ENCODE measurements around the gene TRERF1. TPM values are rescaled to one million over a fixed set of nuclear protein-coding genes. Genes with fewer than 3 reads are reported as not detected.

The TRERF1 gene
- total and polyA plus RNA-seq, 2 of the 8 experiments (the other 6 are each of a cell fraction or from before 2014, with no cell fraction given): 10.8 to 21.5 TPM

DNA sequence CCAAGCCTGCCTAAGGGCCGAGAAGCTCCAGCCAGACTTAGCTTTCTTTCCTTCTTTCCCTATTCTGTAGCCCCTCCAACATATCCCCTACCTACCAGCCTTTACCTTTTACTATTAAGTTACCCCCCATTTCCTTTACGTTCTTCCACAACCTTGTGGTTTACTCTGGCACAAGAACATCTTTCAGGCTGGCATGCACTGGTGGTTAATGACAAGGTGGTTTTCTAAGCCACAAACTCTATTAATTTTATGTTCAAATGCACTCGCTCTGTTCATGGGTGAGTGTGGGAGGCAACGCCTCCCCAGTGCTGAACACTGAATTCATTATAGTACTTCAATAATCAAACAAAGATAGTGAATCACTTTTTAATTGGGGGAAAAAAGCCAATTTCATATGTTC is 64.4 kb downstream of the TRERF1 start:
- Histone ChIP-seq H3K4me3 (ENCODE audit: extremely low read depth in 1 of 4, insufficient read depth in 2 of 4, low read depth in 3 of 4, low read length in 4 of 4) (no peak overlapping the region), H3K9me3 (ENCODE audit: insufficient read depth in 2 of 2, low read depth in 1 of 2, low read length in 1 of 2) (no peaks in the 10 kb centered on the region), H2BK20ac (ENCODE audit: low read length) (no peak overlapping the region), H3K4me2 (ENCODE audit: insufficient read depth in 1 of 2, low read depth in 2 of 2, low read length in 2 of 2) (no peak overlapping the region), H2AK5ac (ENCODE audit: low read depth, low read length) (no peak overlapping the region), H2BK120ac (replicated peaks; ENCODE audit: low read depth, low read length) (no peak overlapping the region), H2AFZ (ENCODE audit: low read length) (no peak overlapping the region), H3K4me1 (replicated peaks in 1 of 4; ENCODE audit: control insufficient read depth in 3 of 4, insufficient read depth in 4 of 4, low read length in 3 of 4) (peaks cover 1 to 8% (median 4%) of the 10 kb centered on the region in 4 experiments; a peak in 3 of 7 replicates), H3K56ac (replicated peaks; ENCODE audit: insufficient read length, low read depth, low read length) (no peak overlapping the region), H3K27ac (ENCODE audit: low read depth, low read length) (no peak overlapping the region), H3K18ac (ENCODE audit: extremely low read depth, low read length) (no peak overlapping the region), H3K79me1 (ENCODE audit: low read depth, low read length) (peaks cover 6% of the 10 kb centered on the region; the same call in 1 of the 2 replicates), H3K79me2 (ENCODE audit: control insufficient read depth in 1 of 2, insufficient read depth in 2 of 2, low read length in 2 of 2) (peaks cover 17 to 95% of the 10 kb centered on the region in 2 experiments), H3K9ac (replicated peaks in 1 of 4; ENCODE audit: extremely low read depth in 1 of 4, low read depth in 3 of 4, low read length in 3 of 4) (no peak overlapping the region), H2BK12ac (ENCODE audit: low read depth, low read length) (no peak overlapping the region), H3K14ac (ENCODE audit: insufficient read length) (no peak overlapping the region), H4K91ac (replicated peaks; ENCODE audit: insufficient read length, low read length) (no peak overlapping the region), H4K20me1 (replicated peaks in 1 of 2; ENCODE audit: control insufficient read depth in 1 of 2, insufficient read depth in 2 of 2, low read length in 2 of 2) (peaks cover 23 to 25% of the 10 kb centered on the region in 2 experiments), H3K36me3 (ENCODE audit: control insufficient read depth in 2 of 4, insufficient read depth in 4 of 4, low read length in 3 of 4) (no peaks in the 10 kb centered on the region), H4K5ac (ENCODE audit: insufficient read length, low read depth, low read length) (no peak overlapping the region), H2BK15ac (ENCODE audit: low read length) (no peak overlapping the region), H3K4ac (replicated peaks; ENCODE audit: insufficient read length, low read depth, low read length) (no peak overlapping the region), H2BK5ac (ENCODE audit: low read depth, low read length) (no peak overlapping the region), H3K27me3 (replicated peaks in 1 of 4; ENCODE audit: control insufficient read depth in 3 of 4, extremely low read depth in 1 of 4, insufficient read depth in 3 of 4, low read length in 3 of 4) (no peaks in the 10 kb centered on the region), H3K23me2 (ENCODE audit: low read depth, low read length) (no peaks in the 10 kb centered on the region), H3K23ac (ENCODE audit: insufficient read length) (no peak overlapping the region), H4K8ac (ENCODE audit: extremely low read depth, insufficient read depth, low read length) (no peak overlapping the region)
- DNase-seq (ENCODE audit: low read depth in 1 of 2, low spot score in 2 of 2): no peak
- no peak for FAIRE-seq
- CTCF ChIA-PET (ENCODE audit: partially characterized antibody): interaction anchor here (0.7 to 1.0 kb wide), 2 partner anchors 85 to 161 kb away, joined by 3 to 4 read pairs; no protein-coding TSS in a partner anchor
- 82% methylated on average over 4 of the region's 4 CpGs; no CpG with 5 or more reads in 1 of the 2 experiments for WGBS, 2 experiments (ENCODE audit: extremely low coverage in 1 of 2, insufficient coverage in 1 of 2, insufficient read length in 1 of 2, insufficient replicate concordance in 2 of 2, low coverage in 1 of 2, low lambda C conversion rate in 2 of 2, missing lambda C conversion rate in 1 of 2)
- POLR2A ChIA-PET (ENCODE audit: partially characterized antibody): interaction anchor here (1.8 kb wide), 1 partner anchor 15 kb away, joined by 4 read pairs; no protein-coding TSS in a partner anchor
- no peak for TF ChIP-seq SIRT6 (IDR thresholded peaks at IDR 0.05; ENCODE audit: low read length)
- TF ChIP-seq SAP30 (IDR thresholded peaks at IDR 0.05; ENCODE audit: insufficient read depth, insufficient replicate concordance, low read length): no peak
- TF ChIP-seq SRF (IDR thresholded peaks at IDR 0.05; ENCODE audit: low read depth, low read length): no peak
- TF ChIP-seq RXRA (IDR thresholded peaks at IDR 0.05; ENCODE audit: insufficient read depth, low read depth, low read length): no peak
- no peak for TF ChIP-seq CREB1 (IDR thresholded peaks at IDR 0.05)
- no peak for TF ChIP-seq SP2 (IDR thresholded peaks at IDR 0.05; ENCODE audit: low read length)
- no peak for TF ChIP-seq POU5F1 (IDR thresholded peaks at IDR 0.05; ENCODE audit: low read depth, low read length)
- TF ChIP-seq, protein P1, sequence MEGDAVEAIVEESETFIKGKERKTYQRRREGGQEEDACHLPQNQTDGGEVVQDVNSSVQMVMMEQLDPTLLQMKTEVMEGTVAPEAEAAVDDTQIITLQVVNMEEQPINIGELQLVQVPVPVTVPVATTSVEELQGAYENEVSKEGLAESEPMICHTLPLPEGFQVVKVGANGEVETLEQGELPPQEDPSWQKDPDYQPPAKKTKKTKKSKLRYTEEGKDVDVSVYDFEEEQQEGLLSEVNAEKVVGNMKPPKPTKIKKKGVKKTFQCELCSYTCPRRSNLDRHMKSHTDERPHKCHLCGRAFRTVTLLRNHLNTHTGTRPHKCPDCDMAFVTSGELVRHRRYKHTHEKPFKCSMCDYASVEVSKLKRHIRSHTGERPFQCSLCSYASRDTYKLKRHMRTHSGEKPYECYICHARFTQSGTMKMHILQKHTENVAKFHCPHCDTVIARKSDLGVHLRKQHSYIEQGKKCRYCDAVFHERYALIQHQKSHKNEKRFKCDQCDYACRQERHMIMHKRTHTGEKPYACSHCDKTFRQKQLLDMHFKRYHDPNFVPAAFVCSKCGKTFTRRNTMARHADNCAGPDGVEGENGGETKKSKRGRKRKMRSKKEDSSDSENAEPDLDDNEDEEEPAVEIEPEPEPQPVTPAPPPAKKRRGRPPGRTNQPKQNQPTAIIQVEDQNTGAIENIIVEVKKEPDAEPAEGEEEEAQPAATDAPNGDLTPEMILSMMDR (IDR thresholded peaks at IDR 0.05; ENCODE audit: control extremely low read depth in 1 of 3, insufficient read depth in 1 of 3, low read depth in 1 of 3, low read length in 3 of 3): no peak
- TF ChIP-seq HDAC2 (IDR thresholded peaks at IDR 0.05; ENCODE audit: borderline replicate concordance in 1 of 2, low read depth in 2 of 2, low read length in 2 of 2): no peak
- no peak for TF ChIP-seq MAFK (IDR thresholded peaks at IDR 0.05; ENCODE audit: low read depth, low read length)
- no peak for TF ChIP-seq FOSL1 (IDR thresholded peaks at IDR 0.05; ENCODE audit: insufficient read depth, low read depth, low read length)
- no peak for TF ChIP-seq RBBP5 (IDR thresholded peaks at IDR 0.05; ENCODE audit: borderline replicate concordance, low read depth, low read length)

Data from H1 (cell line).